NCI-H524 (cell line): ENCODE measurements around the gene RBBP4.

Experiments used
- DNase-seq, 2 experiments: peaks; one replicate each; lab custom pipeline; 2025; lab: John Stamatoyannopoulos, UW

Gene RBBP4

GRCh38 chr1:32719681-32720275 is 68.8 kb downstream of the RBBP4 start:
- DNase-seq: no peak

GRCh38 chr1:32724678-32725614 is 73.9 kb downstream of the RBBP4 start:
- DNase-seq: peak; percentile 29 to 50

- DNase-seq: no peak
Observed at GRCh38 chr1:32725615-32725982, 74.6 kb downstream of the RBBP4 start.

GRCh38 chr1:32727876-32728275 is 76.9 kb downstream of the RBBP4 start:
- no peak for DNase-seq

GRCh38 chr1:32728413-32729077 is 77.5 kb downstream of the RBBP4 start:
- DNase-seq: no peak

- no peak for DNase-seq
Observed at GRCh38 chr1:32729254-32730046, 78.4 kb downstream of the RBBP4 start.

- peak in 1 of 2 experiments; percentile 54 for DNase-seq
Observed at GRCh38 chr1:32733582-32734321, 82.7 kb downstream of the RBBP4 start.
